ENCODE measurements around the gene BCKDHB.
A peak's percentile ranks its signal among the peaks of the same experiment; 100 is the strongest.

BCKDHB gene

DNA sequence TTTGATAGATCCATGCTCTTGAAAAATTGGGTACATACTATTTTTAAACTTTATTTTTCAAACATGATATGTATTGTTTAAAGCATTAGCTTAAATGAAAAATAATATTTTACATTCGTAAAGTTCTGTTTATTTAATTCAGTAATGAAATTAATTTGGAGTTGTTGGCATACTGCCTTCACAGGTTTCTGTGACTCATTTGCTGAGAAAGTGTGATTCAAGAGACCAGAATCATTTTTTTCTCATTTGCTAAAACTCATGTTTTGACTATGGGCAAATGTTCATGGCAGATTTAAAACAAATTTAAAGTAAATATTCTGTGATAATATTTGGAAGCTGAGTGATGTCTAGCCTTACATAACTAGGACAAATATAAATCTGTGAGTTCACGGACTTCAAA is 230.4 kb downstream of the BCKDHB start:
- no peak for DNase-seq

GRCh38 chr6:80338201-80338836 is 231.8 kb downstream of the BCKDHB start:
- peak; percentile 39 to 65 for DNase-seq

GRCh38 chr6:80339421-80339820 is 232.9 kb downstream of the BCKDHB start:
- no peak for DNase-seq

GRCh38 chr6:80340280-80340679 is 233.8 kb downstream of the BCKDHB start:
- no peak for DNase-seq

- no peak for DNase-seq
Measured at GRCh38 chr6:80340686-80341085, 234.2 kb downstream of the BCKDHB start.

DNA sequence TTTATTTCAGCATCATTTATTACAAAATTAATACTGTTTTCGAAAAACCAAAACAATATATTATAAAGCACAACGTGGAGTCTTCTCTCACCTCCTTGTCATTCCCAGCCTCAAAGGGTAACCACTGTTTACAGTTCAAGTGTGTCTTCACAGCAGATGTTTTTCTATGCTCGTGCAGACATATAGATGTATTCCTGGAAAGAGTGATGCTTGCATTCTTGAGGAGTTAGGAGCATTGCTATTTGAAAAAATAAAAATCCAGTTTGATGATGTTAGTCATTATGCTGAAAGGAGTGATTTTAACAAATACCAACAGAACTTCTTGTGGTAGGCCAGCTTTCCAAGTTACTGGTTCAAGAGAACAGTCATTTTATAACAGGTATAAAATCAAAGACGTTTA is 234.9 kb downstream of the BCKDHB start:
- DNase-seq, result no peak

GRCh38 chr6:80343511-80343910 is 237.0 kb downstream of the BCKDHB start:
- DNase-seq, result no peak

DNA sequence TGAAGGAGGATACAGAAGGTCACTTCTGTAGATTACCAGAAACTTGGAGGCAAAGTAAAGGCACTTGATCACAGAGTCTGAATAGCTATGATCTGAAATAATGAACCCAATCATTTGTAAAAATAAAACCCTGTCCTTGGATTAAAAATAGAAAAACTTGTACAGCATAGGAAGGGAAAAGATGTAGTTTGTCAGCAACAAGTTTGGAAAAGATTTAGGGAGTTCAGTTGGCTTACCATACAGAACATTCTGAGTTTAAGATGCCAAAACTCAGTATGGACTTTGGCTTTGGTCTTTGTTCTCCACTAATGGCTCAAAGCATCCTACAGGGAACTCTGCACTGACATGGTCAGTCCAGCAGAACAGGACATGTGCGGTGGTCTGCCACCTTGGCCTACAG is 240.6 kb downstream of the BCKDHB start:
- no peak for DNase-seq

DNA sequence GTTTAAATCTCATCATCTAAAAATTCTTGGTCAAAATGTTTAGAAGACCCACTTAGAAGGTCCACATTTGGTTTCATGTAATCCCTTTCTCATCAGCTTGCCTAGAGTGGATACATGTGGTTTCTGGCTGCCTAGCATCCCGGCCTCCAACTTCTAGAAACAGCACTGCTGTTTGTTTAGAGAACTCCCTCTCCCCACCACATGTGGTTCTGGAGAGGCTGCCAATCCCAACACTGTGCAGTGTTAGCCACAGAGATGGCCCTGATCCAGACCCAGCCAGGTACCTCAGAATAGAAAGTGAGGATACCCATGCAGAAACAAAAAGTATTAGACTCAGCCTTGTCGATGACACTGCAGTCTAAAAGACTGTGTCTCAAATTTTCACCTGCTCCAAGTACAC is 241.8 kb downstream of the BCKDHB start:
- DNase-seq, result no peak

DNA sequence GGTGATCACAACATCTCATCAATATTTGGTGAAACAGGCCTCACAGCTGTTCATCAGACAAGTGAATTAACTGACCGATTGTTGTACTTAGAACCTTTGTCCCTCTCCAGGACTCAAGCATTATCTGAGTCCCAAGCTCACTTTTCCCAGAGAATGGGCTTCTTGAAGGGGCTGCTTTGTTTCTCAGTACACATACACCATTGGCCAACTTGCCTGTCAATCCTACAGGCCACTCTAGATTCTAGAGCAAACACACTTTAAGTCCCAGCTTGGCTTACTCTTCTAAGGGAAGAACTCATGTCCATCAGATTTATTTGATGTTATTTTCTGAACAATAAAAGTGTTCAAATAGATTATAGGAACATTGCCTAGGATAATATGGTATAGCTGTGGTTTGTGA is 249.5 kb downstream of the BCKDHB start:
- DNase-seq, result no peak

DNA sequence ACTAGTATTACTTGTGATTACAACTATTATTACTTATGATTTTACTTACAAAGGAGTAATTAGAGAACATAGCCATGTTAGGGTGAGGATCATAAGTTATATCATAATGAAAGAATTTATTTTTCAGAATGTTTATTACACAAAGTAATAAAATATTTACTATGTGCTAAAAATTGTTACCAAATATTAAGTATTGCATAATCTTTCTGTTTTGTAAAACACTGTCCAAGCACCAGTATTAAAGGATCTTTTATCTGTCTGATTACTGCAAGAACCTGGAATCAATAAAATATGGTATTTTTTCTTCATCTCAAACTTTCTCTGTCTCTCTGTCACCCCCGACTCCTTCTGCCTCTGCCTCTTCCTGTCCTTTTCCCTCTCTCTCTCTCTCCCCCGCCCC is 250.1 kb downstream of the BCKDHB start:
- DNase-seq, result no peak

DNA sequence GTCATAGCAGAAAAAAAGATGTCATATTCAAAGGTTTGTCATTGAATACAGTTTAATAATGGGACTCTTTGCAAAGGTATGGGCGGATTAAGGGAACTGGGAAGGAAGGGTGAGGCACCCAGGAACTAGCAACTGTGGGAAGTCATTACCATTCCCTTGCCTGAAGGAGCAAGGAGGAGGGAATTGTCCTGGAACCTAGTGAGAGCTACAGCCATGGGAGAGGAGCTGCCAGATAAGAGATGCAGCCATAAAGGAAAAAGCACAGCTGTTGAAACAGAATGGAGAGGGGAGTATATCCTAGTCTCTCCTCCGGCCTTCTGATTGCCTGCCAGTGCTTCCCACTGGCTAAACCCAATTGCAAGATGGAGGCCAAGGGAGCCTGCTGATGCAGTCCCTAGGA is 250.6 kb downstream of the BCKDHB start:
- DNase-seq, result no peak

DNA sequence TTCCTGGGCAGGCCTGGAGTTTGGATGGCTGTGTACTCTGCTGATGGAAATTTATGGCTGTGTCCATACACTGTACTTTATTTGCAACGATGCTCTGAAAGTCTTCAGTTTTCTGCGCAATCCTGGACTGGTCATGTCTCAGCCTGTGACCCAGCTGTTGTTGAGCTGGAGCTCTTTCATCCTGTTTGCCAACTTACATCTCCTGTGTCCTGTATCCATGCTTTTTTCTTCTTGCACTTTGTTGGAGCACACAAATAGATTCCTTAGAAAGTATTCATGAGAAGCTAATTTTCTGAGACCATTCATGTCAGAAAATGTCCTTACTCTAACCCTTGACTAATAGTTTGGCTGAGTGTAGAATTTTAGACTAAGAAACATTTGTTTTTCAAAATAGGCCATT is 251.2 kb downstream of the BCKDHB start:
- DNase-seq, result no peak

DNA sequence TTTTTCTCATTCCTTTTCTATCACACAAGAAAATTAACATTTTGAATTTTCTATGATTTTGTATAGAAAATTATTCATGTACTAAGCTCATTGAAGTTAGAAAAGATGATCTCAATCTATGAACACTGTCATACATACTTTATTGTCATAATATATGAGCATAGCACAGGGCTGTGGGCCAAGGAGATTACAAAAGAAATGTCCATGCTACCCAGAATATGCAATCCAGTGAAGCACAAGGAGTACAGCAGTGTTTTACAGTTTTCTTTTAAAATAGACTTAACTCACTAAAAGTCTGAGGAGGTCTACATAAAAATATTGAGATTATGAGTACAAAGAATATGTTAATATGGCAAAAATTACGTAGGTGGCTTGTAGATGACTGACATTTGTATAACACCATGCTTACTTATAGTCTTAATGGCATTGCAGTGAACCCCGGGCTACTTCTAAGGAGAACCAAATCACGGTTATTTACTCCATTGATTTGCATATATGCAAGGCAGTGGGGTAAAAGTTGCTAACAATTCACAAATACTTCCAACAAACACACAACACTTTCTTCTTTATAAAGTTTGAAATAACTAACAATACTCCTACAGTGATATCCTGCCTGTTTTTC is 257.1 kb downstream of the BCKDHB start:
- no peak for DNase-seq

DNA sequence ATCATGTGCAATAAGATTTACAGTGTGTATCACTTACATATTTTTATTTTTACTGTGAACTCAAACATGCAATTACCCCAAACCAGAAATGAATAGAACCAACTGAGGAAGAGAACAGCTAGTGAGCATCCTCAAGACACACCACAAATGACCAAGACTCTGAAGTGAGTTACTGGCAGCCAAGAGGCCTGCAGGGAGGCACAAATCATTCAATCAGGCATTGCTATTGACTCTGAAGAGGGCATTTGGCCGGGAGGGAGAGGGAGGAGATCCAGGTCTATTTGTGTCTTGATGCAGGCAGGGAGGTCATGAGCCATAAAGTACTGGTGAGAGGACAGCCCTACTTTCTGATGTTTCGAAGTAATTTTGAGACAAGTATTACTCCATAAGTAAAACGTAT is 257.7 kb downstream of the BCKDHB start:
- DNase-seq, result no peak

DNA sequence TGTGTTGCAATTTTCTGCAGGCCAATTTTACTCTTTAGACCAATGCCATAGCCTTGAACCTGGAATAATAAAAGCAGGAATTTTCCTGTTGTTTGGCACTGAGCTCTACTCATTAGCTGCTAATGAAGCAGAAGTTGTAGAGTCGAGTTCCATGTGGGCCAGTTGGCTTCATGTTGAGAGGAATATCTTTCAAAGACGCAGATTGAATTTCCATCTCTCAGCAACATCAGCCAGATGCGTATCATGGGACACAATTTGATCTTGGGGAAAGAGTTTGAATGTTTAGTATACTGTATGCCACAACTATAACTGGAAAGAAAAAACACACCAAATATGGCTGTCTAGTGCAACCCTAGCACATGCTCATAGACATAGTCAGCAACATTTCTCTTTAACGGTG is 259.6 kb downstream of the BCKDHB start:
- no peak for DNase-seq

- no peak for DNase-seq
Measured at GRCh38 chr6:80366714-80367113, 260.2 kb downstream of the BCKDHB start.

- DNase-seq, result no peak
Measured at GRCh38 chr6:80376411-80376810, 269.9 kb downstream of the BCKDHB start.

GRCh38 chr6:80380566-80380965 is 274.1 kb downstream of the BCKDHB start:
- DNase-seq, result no peak

DNA sequence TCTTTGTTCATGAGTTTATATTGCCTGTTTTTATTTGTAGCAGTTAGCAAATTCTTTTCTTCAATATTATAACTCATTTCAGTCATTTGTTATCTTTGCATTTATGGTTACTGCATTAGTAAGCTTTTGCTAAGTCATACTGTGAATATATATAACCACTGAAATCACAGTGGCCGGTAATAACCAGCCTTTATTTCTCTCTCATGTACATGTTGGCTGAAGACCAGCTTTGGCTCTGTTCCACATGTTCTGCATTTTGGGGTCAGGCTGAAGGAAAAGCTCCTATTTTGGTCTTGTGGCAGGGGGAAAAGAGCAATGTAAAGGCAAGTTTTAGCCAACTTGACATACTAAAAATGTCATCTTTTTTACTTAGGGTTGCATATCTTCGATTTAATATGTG is 276.3 kb downstream of the BCKDHB start:
- DNase-seq, result no peak

DNA sequence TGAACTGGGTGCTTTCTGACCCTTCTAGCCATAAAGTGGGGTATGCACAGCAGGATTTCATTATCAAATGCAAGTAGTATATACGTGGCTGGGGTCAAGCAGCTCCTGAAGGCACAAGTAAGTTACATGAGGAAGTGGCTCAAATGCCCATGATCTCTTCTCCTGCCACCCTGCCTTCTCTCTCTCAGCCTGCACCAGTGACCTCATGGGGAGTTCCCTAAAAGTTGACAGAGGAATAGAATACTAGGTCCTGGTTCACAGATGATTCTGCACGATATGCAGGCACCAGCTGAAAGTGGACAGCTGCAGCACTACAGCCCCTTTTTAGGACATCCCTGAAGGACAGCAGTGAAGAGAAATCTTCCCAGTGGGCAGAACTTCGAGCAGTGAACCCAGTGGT is 282.0 kb downstream of the BCKDHB start:
- no peak for DNase-seq
